Natural killer cell treated with Interleukin-12 subunit alpha and Interleukin-12 subunit beta and Interleukin-15 and Interleukin-18, amount 100 ng/mL, for 72 hours (primary cell): ENCODE data around the gene PPIH. TPM values are rescaled to one million over a fixed set of nuclear protein-coding genes. Genes with fewer than 3 reads are reported as not detected.
A peak's percentile ranks its signal among the peaks of the same experiment; 100 is the strongest.
"Not testable (repeated sequence)": the region's sequence is repeated elsewhere in the genome, so short reads cannot be mapped to it uniquely, and the experiment has no call there.

Experiments used
- ATAC-seq, 2 donors: fragments of 150-1000 bp; cut with Tn5 transposase in 1 of 2; sonication (Bioruptor Pico), chemical (Tn5 transposase) in 1 of 2; 2 replicates each; pipeline ENCODE4 v1.10.0; 2021
- DNase-seq: peaks from one replicate; pipeline ENCODE4 v3.0.0; 2022; ENCODE audit warnings: low spot score
- H3K27ac Mint-ChIP-seq, 2 donors: 1 replicate in 1 of 2; 2 replicates in 1 of 2; pipeline ENCODE4 v1.8.0; 2022; ENCODE audit warnings: mixed read lengths in 2 of 2, mild to moderate bottlenecking in 1 of 2, moderate library complexity in 1 of 2
- H3K27me3 Mint-ChIP-seq, 2 donors: 1 replicate in 1 of 2; 2 replicates in 1 of 2; pipeline ENCODE4 v1.8.0; 2022; ENCODE audit warnings: mixed read lengths in 2 of 2
- H3K36me3 Mint-ChIP-seq: one replicate; pipeline ENCODE4 v1.8.0; 2022; ENCODE audit warnings: mixed read lengths
- H3K4me1 Mint-ChIP-seq, 2 donors: 1 replicate in 1 of 2; 2 replicates in 1 of 2; pipeline ENCODE4 v1.8.0; 2022; ENCODE audit warnings: low read depth in 2 of 2, mixed read lengths in 2 of 2, mild to moderate bottlenecking in 1 of 2
- H3K4me3 Mint-ChIP-seq: one replicate; pipeline ENCODE4 v1.8.0; 2022; ENCODE audit warnings: mixed read lengths
- H3K9me3 Mint-ChIP-seq: 2 replicates; pipeline ENCODE4 v1.8.0; 2022; ENCODE audit warnings: mixed read lengths
- total RNA-seq, 2 donors: library from RNA; stranded (reverse); gene quantifications; one replicate each; pipeline ENCODE4 v1.2.3, GENCODE V29; 2022

PPIH gene
- total RNA-seq: 100 to 1,000 TPM in 1 of 2 donors, 10 to 100 TPM in 1; 65.4 to 102 TPM

DNA sequence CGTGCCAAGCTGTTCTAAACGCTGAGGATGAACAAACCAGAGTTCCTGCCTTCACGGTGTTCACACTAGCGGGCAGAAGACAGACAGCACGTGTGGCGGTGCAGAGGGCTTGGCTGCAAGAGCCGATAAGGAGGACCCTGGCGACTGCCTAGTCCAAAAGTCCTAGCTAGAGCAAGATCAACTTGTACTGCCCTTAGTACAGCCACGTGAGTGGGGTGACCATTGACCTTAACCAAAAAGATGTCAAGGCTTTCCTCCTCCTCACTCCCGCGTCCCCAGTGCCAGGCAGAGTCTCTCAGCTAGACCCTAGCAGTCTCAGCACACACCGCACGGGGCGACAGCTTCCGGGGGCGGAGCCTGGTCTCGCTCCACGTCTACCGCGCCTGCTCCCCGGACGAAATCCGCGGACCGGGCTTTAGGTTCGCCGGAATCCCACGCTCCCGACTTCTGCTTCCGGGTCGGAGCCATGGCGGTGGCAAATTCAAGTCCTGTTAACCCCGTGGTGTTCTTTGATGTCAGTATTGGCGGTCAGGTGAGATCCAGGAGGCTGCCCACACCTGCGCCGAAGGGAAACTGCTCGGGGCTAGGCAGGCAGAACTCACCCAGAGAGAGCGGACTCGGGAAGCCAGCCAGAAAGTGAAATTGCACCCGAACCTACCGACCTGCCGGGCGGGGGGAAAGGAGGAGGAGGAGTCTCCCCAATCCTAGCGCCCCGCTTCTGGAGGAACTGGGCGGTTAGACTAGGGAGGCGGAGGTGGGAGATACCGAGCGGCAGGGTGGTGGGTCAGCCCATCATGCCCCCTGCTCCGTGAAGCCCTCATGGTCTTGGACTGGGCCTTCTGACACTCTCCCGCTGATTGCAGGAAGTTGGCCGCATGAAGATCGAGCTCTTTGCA is at the start of gene PPIH:
Gene PPIH (plus strand): TSS at position 443 of the 896 bp plus-strand sequence. CDS start 24 bp downstream, at position 467.
- peak; percentile 96 for DNase-seq
- ATAC-seq: peak; percentile 98 to 99
- peaks cover 29 to 39% of the 10 kb centered on the region in 2 donors for H3K4me1 Mint-ChIP-seq
- H3K27ac Mint-ChIP-seq: peak within 1 kb of the TSS; percentile 84 to 90
- H3K4me3 Mint-ChIP-seq: peak within 1 kb of the TSS; percentile 92
- no peaks in the 10 kb centered on the region for H3K27me3 Mint-ChIP-seq
- H3K9me3 Mint-ChIP-seq: no peaks in the 10 kb centered on the region
- peaks cover 12% of the 10 kb centered on the region for H3K36me3 Mint-ChIP-seq

DNA sequence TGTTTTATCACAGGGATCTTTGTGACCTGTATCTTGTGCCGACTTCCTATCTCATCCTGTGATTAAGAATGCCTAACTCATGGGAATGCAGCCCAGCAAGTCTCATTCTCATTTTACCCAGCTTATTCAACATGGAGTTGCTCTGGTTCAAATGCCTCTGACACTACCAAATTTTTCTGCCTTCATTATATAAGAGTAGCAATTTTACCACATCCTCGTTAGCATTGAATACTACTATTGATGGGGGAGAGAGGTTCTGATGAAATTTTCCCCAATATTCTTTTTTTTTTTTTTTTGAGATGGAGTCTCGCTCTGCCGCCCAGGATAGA is 44.5 kb upstream of the PPIH start:
- H3K4me1 Mint-ChIP-seq: no peaks in the 10 kb centered on the region
- no peaks in the 10 kb centered on the region for H3K36me3 Mint-ChIP-seq
- DNase-seq (no peak), ATAC-seq (no peak)
- H3K4me3 Mint-ChIP-seq: no peak overlapping the region
- no peaks in the 10 kb centered on the region for H3K9me3 Mint-ChIP-seq
- no peaks in the 10 kb centered on the region for H3K27me3 Mint-ChIP-seq
- H3K27ac Mint-ChIP-seq: no peak overlapping the region

DNA sequence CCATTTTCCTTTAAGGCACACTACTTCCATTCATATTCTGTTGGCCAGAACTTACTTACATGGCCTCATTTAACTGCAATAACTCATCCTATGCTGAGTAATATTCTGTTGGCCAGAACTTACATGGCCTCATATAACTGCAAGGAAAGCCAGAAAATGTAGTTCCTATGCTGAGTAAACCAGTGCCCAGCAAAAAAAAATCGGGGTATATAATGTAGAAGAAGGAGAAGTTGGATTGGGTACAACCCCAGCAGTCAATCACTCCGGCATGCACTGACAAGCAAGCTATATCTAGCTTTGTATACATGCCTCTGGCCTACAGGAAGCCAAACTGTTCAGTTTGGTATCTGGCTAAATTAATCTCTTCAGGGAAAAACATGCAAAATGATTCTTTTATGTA is 39.4 kb upstream of the PPIH start:
- Mint-ChIP-seq H3K4me1 (no peaks in the 10 kb centered on the region), H3K36me3 (no peaks in the 10 kb centered on the region), H3K27ac (no peak overlapping the region), H3K27me3 (no peaks in the 10 kb centered on the region), H3K4me3 (no peak overlapping the region), H3K9me3 (no peaks in the 10 kb centered on the region)
- no peak for DNase-seq
- no peak for ATAC-seq

DNA sequence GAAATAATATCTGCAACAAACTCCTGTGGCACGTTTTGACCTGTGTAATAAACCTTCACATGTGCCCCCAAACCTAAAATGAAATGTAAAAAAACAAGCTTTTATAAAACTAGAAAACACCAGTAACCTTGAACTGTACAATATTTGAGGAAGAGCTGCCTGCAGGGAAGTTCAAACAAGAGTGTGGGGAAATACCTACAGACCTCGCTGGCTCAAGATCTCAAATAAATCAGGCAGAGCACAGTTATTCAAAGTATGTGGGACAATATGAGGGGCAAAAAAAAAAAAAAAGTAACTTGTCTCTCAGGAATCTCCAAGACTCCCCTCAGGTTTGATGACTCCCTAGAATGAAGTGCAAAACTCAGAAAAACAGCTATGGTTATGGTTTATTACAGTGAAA is 37.9 kb upstream of the PPIH start:
- peaks cover 0 to 1% of the 10 kb centered on the region in 2 donors for H3K27me3 Mint-ChIP-seq
- H3K9me3 Mint-ChIP-seq: no peaks in the 10 kb centered on the region
- no peak overlapping the region for H3K4me3 Mint-ChIP-seq
- DNase-seq (no peak), ATAC-seq (no peak)
- no peaks in the 10 kb centered on the region for H3K4me1 Mint-ChIP-seq
- no peak overlapping the region for H3K27ac Mint-ChIP-seq
- no peaks in the 10 kb centered on the region for H3K36me3 Mint-ChIP-seq

DNA sequence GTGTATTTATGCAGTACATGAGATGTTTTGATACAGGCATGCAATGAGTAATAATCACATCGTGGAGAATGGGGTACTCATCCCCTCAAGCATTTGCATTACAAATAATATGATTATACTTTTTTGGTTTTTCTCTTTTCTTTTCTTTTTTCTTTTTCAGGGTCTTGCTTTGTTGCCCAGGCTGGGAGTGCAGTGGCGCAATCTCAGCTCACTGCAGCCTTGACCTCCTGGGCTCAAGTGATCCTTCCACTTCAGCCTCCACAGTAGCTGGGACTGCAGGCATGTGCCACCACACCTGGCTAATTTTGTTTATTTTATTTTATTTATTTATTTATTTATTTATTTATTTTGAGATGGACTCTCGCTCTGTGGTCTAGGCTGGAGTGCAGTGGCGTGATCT is 37.0 kb upstream of the PPIH start:
- H3K36me3 Mint-ChIP-seq, DNase-seq, H3K27ac Mint-ChIP-seq, H3K4me1 Mint-ChIP-seq, H3K27me3 Mint-ChIP-seq, H3K9me3 Mint-ChIP-seq, H3K4me3 Mint-ChIP-seq, ATAC-seq: not testable (repeated sequence)

DNA sequence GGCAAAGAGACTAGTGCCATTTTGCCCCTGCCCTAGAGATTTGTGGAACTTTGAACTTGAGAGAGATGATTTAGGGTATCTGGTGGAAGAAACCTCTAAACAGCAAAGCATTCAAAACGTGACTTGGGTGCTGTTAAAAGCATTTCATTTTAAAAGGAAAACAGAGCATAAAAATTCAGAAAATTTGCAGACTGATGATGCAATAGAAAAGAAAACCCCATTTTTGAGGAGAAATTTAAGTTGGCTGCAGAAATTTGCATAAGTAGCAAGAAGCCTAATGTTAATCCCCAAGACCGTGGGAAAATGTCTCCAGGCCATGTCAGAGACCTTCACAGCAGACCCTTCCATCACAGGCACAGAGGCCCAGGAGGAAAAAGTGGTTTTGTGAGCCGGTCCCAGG is 31.0 kb upstream of the PPIH start:
- H3K27ac Mint-ChIP-seq, ATAC-seq, H3K9me3 Mint-ChIP-seq: not testable (repeated sequence)

DNA sequence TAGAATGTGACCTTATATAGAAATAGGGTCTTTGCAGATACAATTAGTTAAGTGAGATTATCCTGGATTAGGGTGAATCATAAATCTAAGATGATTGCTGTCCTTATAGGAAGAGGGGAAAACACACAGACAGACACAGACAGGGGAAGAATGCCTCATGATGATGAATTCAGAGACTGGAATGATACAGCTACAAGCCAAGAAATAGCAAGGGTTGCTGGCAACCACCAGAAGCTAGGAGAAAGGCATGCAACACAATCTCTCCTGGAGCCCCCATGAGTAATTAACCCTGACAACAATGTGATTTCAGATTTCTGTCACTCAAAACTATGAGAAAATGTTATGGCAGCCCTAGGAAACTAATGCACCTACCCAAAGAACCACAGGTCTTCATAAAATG is 19.1 kb upstream of the PPIH start:
- no peaks in the 10 kb centered on the region for H3K36me3 Mint-ChIP-seq
- H3K4me1 Mint-ChIP-seq: no peaks in the 10 kb centered on the region
- no peak for DNase-seq
- no peaks in the 10 kb centered on the region for H3K9me3 Mint-ChIP-seq
- no peaks in the 10 kb centered on the region for H3K27me3 Mint-ChIP-seq
- ATAC-seq: no peak
- H3K4me3 Mint-ChIP-seq: no peak overlapping the region
- H3K27ac Mint-ChIP-seq: no peak overlapping the region

More for the DNA sequence above, 31.0 kb upstream of the PPIH start:
- not testable (repeated sequence) for H3K4me1 Mint-ChIP-seq, DNase-seq, H3K4me3 Mint-ChIP-seq, H3K27me3 Mint-ChIP-seq, H3K36me3 Mint-ChIP-seq

DNA sequence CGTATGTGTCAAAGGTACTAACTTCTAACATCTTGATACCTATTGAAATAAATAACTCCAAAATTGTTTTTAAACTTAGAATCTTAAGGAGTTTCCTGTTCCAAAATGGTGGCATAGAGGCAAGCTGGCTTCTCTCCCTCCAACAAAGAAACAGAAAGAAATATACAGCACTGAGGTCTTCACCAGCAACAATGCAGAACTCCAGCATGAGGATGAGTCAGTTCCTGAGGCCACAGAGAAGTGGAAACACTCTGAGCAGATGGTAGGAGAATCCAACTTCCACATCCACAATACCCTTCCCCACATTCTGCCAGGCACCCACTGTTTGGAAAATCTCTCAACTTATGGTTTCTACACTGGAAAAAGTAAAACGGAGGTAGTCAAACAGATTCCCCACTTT is 12.2 kb upstream of the PPIH start:
- Mint-ChIP-seq H3K4me3 (no peak overlapping the region), H3K27me3 (no peaks in the 10 kb centered on the region), H3K36me3 (peaks cover 15% of the 10 kb centered on the region), H3K4me1 (no peaks in the 10 kb centered on the region), H3K27ac (no peak overlapping the region), H3K9me3 (no peaks in the 10 kb centered on the region)
- ATAC-seq: no peak
- DNase-seq: no peak

DNA sequence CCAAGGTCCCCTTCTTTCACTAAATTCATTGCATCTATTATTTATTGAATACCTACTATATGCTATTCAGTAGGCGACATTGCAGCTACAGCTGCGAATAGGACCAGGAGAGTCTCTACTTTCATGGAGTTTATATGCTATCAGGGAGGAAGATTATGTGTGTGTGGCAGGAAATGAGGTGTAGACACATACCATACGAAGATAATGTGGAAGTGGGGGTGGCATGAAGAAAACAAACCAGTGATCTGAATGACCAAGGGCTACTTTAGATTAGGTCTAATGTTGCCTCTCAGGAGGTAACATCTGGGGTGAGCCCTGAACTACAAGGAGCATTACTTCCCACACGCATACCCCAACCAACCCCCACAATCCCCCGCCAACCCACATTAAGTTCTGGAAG is 1.0 kb upstream of the PPIH start:
- Mint-ChIP-seq H3K27ac (peak overlapping the region; percentile 84 to 90), H3K4me1 (peaks cover 29 to 39% of the 10 kb centered on the region in 2 donors), H3K27me3 (no peaks in the 10 kb centered on the region), H3K4me3 (peak overlapping the region; percentile 92), H3K9me3 (no peaks in the 10 kb centered on the region), H3K36me3 (peaks cover 12% of the 10 kb centered on the region)
- ATAC-seq (no peak), DNase-seq (no peak)

DNA sequence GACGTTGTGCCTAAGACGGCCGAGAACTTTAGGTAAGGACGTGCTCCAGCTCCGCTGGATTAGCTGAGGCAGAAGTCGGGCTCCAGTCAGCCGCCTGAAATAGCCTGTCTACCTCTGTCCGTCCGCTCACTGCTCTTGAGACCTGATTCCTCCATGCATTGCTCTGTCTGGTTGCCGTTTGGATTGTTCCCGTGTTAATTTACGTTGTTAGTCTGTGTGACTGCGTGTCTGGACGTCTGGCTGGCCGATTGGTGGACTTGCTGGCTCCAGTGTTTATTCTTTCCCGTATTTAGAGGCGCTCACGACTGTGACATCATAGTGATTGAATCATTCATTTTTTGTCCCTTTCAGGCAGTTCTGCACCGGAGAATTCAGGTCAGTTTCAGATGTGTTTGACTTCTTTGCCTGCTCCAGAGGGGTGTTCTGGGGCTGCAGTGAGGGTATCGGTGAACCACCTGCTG is 684 bp downstream of the PPIH start:
- peak overlapping the region; percentile 84 to 90 for H3K27ac Mint-ChIP-seq
- peaks cover 16% of the 10 kb centered on the region for H3K36me3 Mint-ChIP-seq
- ATAC-seq (no peak), DNase-seq (no peak)
- peak overlapping the region; percentile 92 for H3K4me3 Mint-ChIP-seq
- no peaks in the 10 kb centered on the region for H3K9me3 Mint-ChIP-seq
- peaks cover 29 to 39% of the 10 kb centered on the region in 2 donors for H3K4me1 Mint-ChIP-seq
- H3K27me3 Mint-ChIP-seq: no peaks in the 10 kb centered on the region

DNA sequence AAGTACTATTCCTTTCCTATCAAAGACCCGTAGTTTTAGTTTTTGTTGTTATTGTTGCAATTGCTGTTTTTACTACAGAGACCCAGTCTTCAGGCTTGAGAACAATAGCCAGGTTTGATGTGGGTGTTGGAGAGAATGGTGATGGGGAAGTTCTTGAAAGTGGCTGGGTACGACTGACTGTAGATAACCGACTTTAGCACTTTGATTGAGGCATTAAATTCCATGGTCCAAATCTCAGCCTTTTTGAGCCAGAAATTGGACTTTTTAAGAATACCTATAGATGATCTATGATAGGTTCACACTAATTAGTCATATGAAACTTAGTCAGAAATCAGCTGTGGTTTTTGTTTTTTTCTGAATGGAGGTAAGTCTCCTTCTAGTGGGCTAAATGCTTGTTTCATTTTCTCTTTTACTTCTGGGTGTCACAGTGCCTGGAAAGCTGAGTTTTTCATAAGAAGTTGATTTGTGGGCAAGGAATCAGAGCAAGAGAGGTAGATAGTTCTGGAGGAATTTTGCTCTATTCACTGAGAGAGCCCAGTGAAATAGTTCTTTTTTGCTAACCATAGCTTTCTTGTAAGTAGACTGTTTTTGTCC is 2.8 kb downstream of the PPIH start:
- peak; percentile 51 to 59 for ATAC-seq
- Mint-ChIP-seq H3K4me3 (peak overlapping the region; percentile 65), H3K36me3 (peaks cover 25% of the 10 kb centered on the region), H3K9me3 (no peaks in the 10 kb centered on the region), H3K4me1 (peaks cover 29 to 39% of the 10 kb centered on the region in 2 donors), H3K27me3 (no peaks in the 10 kb centered on the region), H3K27ac (peak overlapping the region; percentile 60 to 90)
- DNase-seq: no peak

DNA sequence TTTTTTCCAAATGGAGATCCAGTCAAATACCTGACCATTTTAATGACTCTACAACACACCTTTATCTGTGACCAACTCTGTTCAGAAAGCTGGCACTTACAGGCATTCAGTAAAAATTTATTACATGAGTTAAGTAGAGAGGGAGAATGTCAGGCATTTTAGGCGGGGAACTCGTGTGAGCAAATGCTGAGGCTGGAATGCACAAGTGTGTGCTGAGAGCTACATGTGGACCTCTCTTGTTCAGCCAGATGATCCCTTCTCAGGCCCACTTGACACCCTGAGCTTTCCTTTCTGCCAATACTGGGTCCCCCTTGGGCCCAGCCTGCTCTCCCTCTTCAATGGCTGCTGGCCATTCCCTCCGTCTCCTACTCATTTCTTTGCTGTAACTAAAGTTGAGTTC is 11.7 kb downstream of the PPIH start:
- H3K9me3 Mint-ChIP-seq: no peaks in the 10 kb centered on the region
- no peak overlapping the region for H3K4me3 Mint-ChIP-seq
- H3K27ac Mint-ChIP-seq: no peak overlapping the region
- DNase-seq (no peak), ATAC-seq (no peak)
- peaks cover 33% of the 10 kb centered on the region for H3K36me3 Mint-ChIP-seq
- no peaks in the 10 kb centered on the region for H3K27me3 Mint-ChIP-seq
- H3K4me1 Mint-ChIP-seq: peaks cover 0 to 5% of the 10 kb centered on the region in 2 donors

DNA sequence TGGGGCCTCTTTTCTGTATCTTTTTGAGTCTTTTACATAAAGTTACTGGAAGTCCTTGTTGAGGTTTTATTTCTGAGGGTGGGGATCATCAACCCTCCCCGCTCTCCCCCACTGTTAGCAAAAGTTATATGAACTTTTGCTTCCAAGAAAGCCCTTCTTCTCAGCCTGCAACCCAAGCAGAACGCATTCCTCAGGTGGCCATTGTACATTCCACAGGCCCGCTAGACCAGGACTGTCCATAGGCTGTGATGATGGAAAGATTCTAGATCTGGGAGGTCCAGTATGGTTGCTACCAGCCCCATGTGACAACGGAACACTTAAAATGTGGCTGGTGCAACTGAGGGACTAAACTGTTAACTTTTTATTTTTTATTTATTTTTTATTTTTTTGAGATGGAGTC is 12.2 kb downstream of the PPIH start:
- no peak for ATAC-seq
- H3K9me3 Mint-ChIP-seq: no peaks in the 10 kb centered on the region
- H3K4me3 Mint-ChIP-seq: no peak overlapping the region
- no peak overlapping the region for H3K27ac Mint-ChIP-seq
- peaks cover 33% of the 10 kb centered on the region for H3K36me3 Mint-ChIP-seq
- DNase-seq: no peak
- H3K4me1 Mint-ChIP-seq: peaks cover 0 to 5% of the 10 kb centered on the region in 2 donors
- no peaks in the 10 kb centered on the region for H3K27me3 Mint-ChIP-seq

DNA sequence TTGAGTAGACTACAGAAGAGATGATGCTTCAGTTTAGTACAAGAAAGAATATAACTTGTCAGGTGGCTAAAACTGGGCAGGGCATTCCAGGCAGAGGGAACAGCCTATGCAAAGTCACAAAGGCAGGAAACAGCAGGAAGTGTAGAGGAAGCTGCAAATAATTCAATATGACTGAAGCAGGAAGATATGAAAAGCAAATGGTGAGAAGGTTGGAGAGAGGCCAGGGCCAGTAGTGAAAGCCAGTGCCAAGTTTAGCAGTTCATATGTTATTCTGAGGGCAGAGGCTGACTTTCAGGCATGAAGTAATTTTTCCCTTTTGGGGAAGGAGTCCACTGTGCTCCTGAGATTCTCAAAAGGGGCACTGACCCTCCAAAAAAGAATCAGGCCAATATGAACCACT is 16.0 kb downstream of the PPIH start:
- H3K4me1 Mint-ChIP-seq: peaks cover 0 to 8% of the 10 kb centered on the region in 2 donors
- H3K4me3 Mint-ChIP-seq: no peak overlapping the region
- DNase-seq: no peak
- H3K9me3 Mint-ChIP-seq: no peaks in the 10 kb centered on the region
- peak overlapping the region in 1 of 2 donors; percentile 24 for H3K27ac Mint-ChIP-seq
- H3K27me3 Mint-ChIP-seq: no peaks in the 10 kb centered on the region
- peaks cover 8% of the 10 kb centered on the region for H3K36me3 Mint-ChIP-seq
- ATAC-seq: no peak
